ENCODE data around the gene SAMD8.
A peak's percentile ranks its signal among the peaks of the same experiment; 100 is the strongest.
"Not testable (repeated sequence)": the region's sequence is repeated elsewhere in the genome, so short reads cannot be mapped to it uniquely, and the experiment has no call there.

Gene SAMD8

DNA sequence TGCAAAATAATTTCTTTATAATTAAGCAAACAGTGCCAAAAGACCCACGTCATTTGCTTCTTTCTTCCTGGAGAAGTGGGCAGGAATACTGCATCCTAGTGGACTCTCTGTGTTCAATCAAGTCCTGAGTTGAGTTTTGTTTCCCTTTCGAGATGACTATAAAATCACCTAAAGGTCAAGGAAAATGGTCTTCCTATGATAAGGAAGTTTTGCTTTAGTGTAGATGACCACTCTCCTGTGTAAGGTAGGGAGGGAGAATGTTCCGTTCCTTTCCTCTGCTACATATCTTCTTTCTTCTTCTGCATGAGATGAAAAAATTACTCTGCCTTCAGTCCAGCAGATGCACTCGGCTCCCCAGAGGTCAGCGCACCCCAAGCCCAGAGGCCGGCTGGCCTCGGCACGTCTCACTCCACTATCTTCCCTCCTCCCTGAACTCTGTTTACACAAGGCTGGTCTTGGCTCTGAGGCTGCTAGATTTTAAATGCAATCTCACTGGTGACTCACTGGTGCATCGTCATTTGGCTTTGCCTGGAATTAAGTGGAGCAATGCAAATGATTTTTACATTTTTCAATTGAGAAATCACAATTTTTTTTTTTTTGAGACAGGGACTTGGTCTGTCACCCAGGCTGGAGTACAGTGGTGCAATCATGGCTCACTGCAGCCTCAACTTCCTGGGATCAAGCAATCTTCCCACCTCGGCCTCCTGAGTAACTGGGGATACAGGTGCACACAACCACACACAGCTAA is 80.5 kb downstream of the SAMD8 start:
- no peak for DNase-seq (ENCODE audit: low read depth, low spot score)

DNA sequence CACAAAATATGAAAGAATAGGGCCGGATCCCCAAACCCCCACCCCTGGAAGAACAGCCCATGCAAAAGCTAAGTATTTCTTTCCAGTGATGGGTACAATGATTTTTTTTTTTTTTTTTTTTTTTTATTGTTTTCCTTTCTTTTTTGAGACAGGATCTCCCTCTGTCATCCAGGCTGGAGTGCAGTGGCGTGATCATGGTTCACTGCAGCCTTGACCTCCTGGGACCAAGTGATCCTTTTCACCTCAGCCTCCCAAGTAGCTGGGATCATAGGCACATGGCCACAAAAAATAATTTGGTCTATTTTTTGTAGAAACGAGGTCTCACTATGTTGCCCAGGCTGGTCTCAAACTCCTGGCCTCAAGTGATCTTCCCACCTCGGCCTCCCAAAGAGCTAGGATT is 83.2 kb downstream of the SAMD8 start:
- not testable (repeated sequence) for DNase-seq (ENCODE audit: low read depth, low spot score)

DNA sequence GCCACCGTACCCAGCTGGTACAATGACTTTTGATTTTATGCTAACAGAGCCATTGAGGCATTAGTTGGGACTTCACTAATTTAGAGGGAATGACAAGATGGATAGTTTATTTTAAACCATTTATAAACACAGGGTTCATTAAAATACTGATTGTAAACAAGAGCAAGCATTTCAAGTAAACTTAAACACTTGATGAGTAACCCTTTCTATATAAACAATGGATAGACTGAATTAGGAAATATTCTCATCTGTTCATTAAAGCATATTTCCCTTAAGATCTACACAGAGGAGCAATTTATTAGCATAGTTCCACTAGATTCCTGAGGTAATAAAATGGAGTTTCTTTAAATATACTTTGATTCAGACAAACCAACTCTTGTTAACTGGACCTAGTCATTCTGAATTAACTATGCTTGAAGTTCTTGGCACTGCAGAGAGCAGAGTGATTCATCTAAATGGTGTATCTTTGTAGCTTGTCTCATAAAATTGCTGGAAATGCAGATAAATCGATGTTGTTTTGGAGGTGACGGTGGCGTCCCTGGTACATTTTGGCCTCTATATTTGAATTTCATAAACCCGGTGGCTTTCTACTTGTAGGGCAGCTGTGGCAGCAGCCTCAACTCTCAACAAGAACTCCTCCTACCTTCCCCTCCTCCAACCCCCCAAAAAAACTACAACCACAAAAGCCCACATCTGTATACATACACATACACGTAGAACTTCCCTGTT is 83.7 kb downstream of the SAMD8 start:
- DNase-seq (ENCODE audit: low read depth, low spot score): no peak

DNA sequence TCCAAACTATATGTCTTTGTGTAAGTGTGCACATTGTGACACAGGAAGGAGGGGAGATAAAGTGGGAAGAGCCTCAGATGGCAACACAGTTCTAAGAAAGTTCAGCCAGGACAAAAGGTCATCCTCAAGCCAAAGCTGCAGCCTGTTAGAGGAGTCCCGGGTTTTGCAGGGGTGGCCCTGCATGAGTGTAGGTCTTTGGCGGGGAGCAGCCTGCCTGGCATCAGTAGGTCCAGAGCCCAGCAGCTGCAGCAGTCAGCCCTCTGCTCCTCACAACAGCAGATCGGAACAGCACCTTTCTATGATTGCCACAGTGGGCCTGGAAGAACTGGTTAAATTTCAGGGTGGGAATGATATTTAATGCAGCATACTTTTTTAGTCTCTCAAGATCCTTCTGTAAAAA is 85.6 kb downstream of the SAMD8 start:
- no peak for DNase-seq (ENCODE audit: low read depth, low spot score)

DNA sequence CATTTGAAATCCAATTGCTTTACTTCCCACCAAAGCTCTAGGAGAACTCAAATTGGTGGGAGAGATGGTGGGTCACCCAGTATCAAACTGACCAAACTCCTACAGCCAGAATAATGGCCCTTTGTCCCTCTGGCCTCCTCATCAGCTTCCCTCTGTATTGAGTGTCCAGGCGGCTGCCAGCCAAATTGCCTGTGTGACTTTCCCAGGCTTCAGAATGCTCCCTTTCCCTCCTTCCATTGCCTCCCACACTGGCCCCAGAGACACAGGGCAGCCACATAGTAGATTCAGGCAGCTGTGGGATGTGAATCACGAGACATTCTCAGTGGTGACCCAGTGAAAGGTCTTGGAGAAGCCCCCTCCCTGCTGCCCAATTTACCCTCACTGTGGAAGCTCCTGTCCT is 86.5 kb downstream of the SAMD8 start:
- no peak for DNase-seq (ENCODE audit: low read depth, low spot score)

DNA sequence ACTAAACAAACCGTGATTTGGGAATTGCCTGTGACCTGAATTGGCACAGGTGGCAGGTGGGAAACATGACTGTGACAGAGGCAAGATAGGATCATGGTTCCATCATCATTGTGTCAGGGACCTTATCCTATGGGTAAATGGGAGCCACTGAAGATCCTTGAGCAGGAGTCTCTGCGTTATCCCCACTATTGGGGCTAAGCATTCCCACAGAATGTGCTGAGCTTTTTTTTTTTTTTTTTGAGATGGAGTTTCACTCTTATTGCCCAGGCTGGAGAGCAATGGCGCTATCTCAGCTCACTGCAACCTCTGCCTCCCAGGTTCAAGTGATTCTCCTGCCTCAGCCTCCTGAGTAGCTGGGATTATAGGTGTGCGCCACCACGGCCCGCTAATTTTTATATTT is 88.5 kb downstream of the SAMD8 start:
- not testable (repeated sequence) for DNase-seq (ENCODE audit: low read depth, low spot score)

DNA sequence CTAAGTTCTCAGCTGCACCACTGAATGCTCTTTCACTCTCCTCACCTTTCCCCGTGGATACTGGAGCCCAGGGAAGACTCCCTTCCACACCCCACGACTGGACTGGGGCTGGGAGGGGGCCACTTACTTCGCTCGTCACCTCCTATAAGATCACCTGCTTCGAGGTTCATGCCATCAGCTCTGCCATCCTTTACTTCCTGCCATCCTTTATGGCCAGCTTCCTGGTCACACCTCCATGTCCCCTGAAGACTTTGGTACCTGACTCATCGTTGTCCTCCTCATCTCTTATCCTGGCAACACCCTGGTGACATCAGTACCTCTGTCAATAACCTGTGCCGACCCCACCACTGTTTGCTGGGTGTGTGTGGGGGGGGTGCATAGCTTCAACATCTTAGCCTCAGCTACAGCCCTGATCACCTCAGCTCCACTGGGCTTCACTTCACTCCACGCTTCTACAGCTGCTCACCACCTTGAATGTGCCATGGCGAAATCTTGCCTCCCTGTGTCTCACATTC is 90.4 kb downstream of the SAMD8 start:
- DNase-seq (ENCODE audit: low read depth, low spot score): no peak

DNA sequence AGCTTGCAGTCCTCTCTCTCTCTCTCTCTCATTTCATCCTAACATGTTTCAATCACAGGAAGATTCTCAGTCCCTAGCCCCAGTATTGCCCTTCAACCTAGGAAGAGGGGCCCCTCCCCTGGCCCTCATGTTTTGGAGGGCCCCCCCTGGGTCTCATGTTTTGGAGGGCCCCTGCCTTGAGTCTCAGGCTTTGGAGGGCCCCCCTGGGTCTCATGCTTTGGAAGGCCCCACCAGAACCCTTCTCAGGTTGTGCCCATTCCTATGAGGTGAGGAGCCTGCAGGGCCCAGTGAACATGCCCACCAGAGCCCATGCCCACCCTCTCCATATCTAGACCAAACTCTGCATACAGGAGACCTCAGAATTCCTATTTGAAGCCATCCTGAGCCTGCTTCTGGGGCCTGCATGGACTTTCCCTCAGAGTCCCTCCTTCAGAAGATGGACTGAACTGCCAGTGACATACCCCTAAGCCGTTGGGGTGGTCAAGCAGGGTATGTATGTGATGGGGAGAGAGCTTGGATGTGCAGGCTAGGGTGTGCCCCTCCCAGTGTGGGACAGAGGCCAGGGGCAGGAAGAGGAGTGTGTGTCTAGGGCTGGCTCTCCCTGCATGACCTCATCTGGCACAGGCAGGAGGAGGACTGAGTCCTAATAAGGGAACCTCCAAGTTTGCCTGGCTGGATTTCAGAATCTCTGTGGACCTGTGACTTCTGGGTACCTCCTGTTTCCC is 91.0 kb downstream of the SAMD8 start:
- DNase-seq (ENCODE audit: low read depth, low spot score): no peak

DNA sequence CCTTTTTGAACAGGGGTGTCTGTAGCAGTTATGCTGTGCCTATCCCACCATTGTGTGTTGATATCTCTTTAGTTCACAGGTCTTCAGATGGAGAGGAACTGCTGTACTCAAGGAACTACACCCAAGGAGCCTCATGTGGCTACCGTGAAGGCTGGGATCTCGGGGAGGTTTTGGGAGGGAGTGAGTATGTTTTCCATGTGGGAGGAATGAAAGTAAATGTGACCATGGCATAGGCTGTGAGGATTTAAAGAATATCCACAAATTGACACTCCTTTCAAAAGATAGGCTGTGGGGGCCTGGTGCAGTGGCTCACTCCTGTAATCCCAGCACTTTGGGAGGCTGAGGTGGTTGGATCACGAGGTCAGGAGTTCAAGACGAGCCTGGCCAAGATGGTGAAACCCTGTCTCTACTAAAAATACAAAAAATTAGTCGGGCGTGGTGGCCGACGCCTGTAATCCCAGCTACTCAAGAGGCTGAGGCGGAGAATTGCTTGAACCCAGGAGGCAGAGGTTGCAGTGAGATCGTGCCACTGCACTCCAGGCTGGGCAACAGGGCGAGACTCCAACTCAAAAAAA is 91.7 kb downstream of the SAMD8 start:
- not testable (repeated sequence) for DNase-seq (ENCODE audit: low read depth, low spot score)

DNA sequence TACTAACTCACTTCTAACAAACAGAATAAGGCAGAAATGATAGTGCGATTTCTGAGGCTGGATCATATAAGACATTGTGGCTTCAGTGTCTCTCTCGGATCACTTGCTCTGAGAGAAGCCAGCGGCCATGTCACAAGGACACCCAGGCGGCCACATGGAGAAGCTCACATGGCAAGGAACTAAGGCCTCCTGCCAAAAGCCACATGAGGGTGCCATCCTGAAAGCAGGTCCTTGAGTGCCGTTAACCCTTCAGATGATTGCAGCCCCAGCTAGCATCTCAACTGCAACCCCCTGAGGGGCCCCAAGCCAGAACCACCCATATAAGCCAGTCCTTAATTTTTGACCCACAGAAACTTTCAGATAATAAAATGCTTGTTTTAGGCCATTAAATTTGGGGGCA is 92.3 kb downstream of the SAMD8 start:
- DNase-seq (ENCODE audit: low read depth, low spot score): no peak

DNA sequence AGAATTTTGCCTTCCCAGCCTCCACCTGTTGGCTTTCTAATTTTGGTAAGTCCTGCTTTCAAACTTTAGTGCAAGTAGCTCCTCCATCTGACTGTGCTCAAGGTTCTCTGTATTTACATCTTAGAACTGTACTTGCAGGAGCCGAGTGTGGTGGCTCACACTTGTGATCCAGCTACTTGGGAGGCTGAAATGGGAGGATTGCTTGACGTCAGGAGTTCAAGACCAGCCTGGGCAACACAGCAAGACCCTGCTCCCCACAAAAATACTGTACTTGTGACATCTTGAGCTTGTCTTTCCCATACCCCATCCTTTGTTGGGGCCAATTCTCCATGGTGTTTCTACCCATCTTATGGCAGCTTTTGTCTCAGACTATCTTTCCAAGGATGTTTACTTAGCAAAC is 94.5 kb downstream of the SAMD8 start:
- no peak for DNase-seq (ENCODE audit: low read depth, low spot score)

DNA sequence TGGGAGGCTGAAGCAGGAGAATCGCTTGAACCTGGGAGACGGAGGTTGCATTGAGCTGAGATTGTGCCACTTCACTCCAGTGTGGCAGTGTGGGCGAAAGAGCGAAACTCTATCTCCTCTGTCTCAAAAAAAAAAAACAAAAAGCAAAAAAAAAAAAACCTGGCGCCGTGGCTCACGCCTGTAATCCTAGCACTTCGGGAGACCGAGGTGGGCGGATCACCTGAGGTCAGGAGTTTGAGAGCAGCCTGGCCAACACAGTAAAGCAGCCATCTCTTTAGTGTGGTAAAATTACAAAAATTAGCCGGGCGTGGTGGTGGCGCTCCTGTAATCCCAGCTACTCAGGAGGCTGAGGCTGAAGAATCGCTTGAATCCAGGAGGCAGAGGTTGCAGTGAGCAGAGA is 95.2 kb downstream of the SAMD8 start:
- DNase-seq (ENCODE audit: low read depth, low spot score): not testable (repeated sequence)

DNA sequence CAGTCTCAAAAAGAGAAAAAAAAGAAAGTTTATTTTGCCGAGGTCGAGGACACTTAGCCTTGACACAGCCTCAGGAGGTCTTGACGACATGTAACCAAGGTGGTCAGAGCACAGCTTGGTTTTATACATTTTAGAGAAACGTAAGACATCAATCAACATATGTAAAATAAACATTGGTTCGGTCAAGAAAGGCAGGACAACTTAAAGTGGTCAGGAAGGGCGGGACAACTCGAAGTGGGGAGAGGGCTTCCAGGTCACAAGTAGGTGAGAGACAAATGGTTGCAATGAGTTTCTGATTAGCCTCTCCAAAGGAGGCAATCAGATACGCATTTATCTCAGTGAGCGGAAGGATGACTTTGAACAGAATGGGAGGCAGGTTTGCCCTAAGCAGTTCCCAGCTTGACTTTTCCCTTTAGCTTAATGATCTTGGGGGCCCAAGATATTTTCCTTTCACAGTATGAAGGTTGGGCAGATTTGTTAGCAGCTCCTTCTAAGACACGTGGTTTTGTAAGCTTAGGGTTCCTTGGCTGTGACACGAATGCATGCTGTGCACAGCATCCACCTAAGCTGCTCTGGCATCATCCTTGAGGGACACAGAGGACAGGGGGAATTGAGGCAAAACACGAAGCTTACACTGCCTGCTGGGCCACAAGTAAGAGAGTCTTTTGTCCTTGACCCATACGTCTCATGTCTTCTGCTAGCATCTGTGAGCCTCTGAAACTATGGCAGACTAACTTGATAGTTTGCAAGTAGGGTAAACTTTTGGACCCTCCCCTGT is 95.8 kb downstream of the SAMD8 start:
- no peak for DNase-seq (ENCODE audit: low read depth, low spot score)

DNA sequence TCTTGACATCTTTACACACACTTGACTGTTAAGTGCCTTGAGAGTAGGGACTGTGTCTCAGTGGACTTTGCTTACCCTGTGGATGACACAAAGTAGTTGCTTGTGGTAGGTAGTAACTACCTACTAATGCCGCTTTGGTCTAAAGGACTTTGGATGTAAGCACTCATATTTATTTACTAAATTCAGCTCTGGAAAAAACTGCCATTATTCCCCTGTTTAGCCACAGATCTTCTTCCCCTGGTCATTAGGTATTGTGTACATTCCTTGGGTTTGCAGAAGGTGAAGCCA is 96.3 kb downstream of the SAMD8 start:
- DNase-seq (ENCODE audit: low read depth, low spot score): no peak

DNA sequence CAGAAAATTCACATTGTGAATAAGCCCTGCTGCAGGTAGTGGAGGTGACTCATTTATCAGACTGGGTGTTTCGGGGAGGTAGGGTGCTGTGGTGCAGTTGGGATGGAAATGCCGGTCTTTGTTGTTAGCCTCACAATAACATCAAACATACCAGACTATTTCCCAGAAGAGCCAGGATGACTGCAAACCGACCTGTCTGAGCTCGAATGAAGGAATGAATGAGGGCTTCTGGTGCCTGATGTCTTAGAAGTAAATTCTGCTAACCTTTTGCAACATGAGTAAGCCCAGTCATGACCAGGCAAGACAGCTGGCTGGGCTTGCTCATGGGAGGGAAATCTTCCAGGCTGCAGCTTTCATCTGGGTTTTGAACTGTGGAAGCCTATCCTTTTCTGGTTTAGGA is 96.7 kb downstream of the SAMD8 start:
- DNase-seq (ENCODE audit: low read depth, low spot score): no peak

DNA sequence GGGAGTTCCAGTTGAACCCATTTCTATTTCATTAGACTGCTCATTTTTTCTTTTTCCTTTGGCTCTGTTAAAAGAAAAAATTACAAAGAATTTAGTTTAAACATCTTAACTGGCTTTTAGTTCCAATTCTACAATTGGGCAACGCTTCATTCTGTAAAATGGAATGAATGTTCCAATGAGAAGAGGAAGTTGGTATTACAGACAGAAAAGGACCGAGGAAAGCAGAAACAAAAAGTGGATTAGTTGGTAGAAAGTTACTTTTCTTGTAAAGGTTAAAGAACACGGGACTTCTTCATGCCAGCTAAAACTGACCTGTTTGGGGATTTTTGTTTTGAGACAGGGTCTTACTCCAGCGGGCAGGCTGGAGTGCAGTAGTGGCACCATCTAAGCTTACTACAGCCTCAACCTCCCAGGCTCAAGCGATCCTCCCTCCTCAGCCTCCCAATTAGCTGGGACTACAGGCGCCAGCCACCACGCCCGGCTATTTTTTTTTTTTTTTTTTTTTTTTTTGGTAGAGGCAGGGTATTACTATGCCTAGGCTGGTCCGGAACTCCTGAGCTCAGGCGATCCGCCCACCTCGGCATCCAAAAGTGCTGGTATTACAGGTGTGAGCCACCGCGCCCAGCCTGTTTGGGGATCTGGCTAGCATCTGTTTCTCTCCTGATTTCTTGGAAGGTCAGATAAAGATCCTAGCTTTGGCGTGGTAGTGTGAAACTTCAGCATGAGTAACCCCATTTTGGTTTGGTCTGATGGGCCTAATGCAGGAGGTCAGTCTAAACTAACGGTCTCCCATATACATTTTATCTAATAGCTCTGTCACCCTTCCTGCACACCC is 97.8 kb downstream of the SAMD8 start:
- DNase-seq (ENCODE audit: low read depth, low spot score): no peak

DNA sequence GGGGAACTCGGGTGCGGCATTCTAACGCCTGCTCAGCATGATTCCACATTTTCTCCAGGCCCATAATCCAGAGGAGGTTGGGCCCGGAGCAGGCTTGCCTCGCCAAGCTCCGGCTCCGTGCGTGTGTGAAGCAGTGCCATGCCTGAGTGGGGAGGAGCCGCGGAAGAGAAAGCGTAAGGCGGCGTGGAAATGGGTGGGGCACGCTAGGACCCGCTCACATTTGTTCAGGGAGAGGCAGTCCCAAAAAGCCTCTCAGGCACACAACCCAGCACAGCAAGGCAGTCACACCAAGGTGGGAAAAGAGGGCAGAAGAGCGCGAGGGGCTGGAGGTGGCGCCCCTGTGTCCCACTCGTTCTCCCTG is 98.4 kb downstream of the SAMD8 start:
- peak; percentile 41 for DNase-seq (ENCODE audit: low read depth, low spot score)

DNA sequence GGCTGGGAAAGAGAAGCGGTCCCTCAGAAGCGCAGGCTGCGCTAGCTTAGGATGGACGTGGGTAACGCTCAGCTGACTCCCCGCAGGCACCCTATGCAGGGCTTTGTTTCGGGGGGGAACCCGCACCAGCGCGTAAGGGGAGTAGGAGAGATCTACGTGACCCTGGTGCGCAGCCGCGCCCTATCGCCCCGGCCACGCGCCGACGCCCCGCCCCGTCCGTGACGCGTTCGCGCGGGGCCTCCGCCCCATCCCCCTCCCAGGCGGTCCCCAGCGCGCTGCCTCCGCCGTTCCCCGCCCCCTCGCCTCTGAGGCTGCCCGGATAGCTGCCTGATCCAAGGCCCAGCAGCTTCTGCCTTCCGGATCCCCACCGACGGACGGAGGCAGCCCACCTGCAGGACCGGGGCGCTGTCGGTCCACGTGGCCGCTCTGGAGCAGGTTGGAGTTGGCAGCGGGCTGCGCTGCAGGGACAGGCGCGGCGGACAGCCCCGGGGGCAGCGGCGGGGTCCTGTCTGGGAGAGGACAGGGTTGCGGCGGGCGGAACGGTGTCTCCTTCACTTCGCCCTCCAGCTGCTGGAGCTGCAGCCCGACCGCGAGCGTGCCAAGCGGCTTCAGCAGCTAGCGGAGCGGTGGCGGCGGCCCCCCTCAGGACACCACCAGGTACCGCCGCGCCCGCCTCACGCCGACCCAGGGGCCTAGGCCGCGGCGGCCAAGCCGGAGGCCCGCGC is 99.0 kb downstream of the SAMD8 start, which contains the start of gene VDAC2:
TSS of gene VDAC2 (plus strand) at position 515 of the 725 bp plus-strand sequence. CDS start 363 bp downstream, outside the sequence.
- peak; percentile 90 for DNase-seq (ENCODE audit: low read depth, low spot score)

DNA sequence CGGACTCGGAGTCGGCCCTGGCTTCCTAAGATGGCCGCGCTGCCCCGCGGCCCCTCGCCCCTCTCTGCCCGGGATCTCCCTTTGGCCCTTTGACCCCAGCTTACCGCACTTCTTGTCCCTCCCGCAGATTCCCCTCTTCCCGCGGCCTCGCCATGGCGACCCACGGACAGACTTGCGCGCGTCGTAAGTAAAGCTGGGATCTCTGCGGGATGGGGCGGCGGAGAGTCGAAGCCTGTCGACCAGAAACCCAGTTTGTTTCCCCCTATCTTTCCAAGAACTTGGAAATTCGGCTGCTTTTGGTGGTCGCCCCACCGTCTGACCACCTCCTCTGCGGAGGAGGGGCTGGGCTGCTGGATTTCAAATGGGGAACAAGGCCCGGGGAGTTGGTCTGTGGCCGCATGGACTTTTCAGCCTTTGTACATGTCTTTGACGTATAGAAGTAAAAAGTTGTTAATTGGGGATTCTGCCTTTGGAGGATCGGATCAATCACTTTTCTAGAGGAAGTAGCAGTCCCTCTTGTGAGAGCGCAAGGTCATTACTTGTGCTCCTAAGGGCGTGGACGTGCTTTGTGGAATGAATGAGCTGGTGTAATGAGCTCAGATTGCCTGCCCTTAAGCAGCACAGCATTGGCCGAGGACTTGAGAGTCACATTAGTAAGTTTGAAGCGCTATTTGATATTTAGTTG is 99.7 kb downstream of the SAMD8 start:
- no peak for DNase-seq (ENCODE audit: low read depth, low spot score)
